Natural killer cell (primary cell): ENCODE results near the gene OR5K3. TPM values are rescaled to one million over a fixed set of nuclear protein-coding genes. Genes with fewer than 3 reads are reported as not detected.

ENCODE experiments used
- ATAC-seq, 3 donors: fragments of 150-1000 bp in 2 of 3; fragments of 200-7000 bp in 1 of 3; cut with Tn5 transposase; 1 replicate in 1 of 3; 2 replicates in 2 of 3; pipeline ENCODE4 v1.10.0; 2021; ENCODE audit warnings: mild to moderate bottlenecking in 2 of 3, moderate library complexity in 2 of 3
- DNase-seq, 2 donors: peaks; one replicate each; pipeline versions ENCODE4 v3.0.0 to v3.0.0-alpha.2; 2013 to 2021; ENCODE audit warnings: mixed read lengths in 1 of 2
- H3K27ac ChIP-seq: one replicate; pipeline ENCODE4 v1.5.1; 2013; ENCODE audit warnings: mild to moderate bottlenecking, low read length
- H3K27me3 ChIP-seq: one replicate; pipeline ENCODE4 v1.6.1; 2013; ENCODE audit warnings: low read length; ENCODE audit not compliant: control insufficient read depth, insufficient read depth
- H3K36me3 ChIP-seq: one replicate; pipeline ENCODE4 v1.6.1; 2013; ENCODE audit warnings: low read length; ENCODE audit not compliant: control insufficient read depth, insufficient read depth
- H3K4me1 ChIP-seq: one replicate; pipeline ENCODE4 v1.6.1; 2013; ENCODE audit warnings: low read length; ENCODE audit not compliant: control insufficient read depth, insufficient read depth
- H3K4me3 ChIP-seq: one replicate; pipeline ENCODE4 v1.5.1; 2013; ENCODE audit warnings: low read length
- H3K9me3 ChIP-seq: one replicate; pipeline ENCODE4 v1.6.1; 2013; ENCODE audit warnings: low read length; ENCODE audit not compliant: control insufficient read depth, insufficient read depth
- H3K27ac Mint-ChIP-seq, 2 donors: one replicate each; pipeline ENCODE4 v1.8.0; 2022; ENCODE audit warnings: mild to moderate bottlenecking in 2 of 2, mixed read lengths in 2 of 2, moderate library complexity in 1 of 2
- H3K27me3 Mint-ChIP-seq, 2 donors: one replicate each; pipeline ENCODE4 v1.8.0; 2022; ENCODE audit warnings: low read depth in 2 of 2, mixed read lengths in 2 of 2
- H3K36me3 Mint-ChIP-seq: one replicate; pipeline ENCODE4 v1.8.0; 2022; ENCODE audit warnings: mixed read lengths
- H3K4me1 Mint-ChIP-seq, 2 donors: one replicate each; pipeline ENCODE4 v1.8.0; 2022; ENCODE audit warnings: mixed read lengths in 2 of 2
- H3K4me3 Mint-ChIP-seq: one replicate; pipeline ENCODE4 v1.8.0; 2022; ENCODE audit warnings: mild to moderate bottlenecking, moderate library complexity, mixed read lengths
- H3K9me3 Mint-ChIP-seq, 2 donors: one replicate each; pipeline ENCODE4 v1.8.0; 2022; ENCODE audit warnings: mixed read lengths in 2 of 2
- WGBS: methylation state at CpG from one replicate; pipeline ENCODE4 v1.1.7; 2013; ENCODE audit warnings: missing lambda C conversion rate; ENCODE audit not compliant: insufficient coverage; 5-methylcytosine and 5-hydroxymethylcytosine counted together
- intact Hi-C: fragments of 100-400 bp; cut with micrococcal nuclease; formaldehyde crosslinking; loops from one replicate; pipeline ENCODE4 v1.14.2; 2022
- total RNA-seq, 4 donors: library from RNA; stranded (reverse); fragments of 120-200 nt in 1 of 4; gene quantifications; one replicate each; pipeline versions ENCODE4 v1.2.3 to v1.2.4, GENCODE V29; 2013 to 2022
- TF ChIP-seq, protein P1 (sequence below): fragments of 200-600 bp; IDR thresholded peaks from one replicate; pipeline ENCODE4 v1.8.0; 2022; ENCODE audit warnings: antibody characterized with exemption

Gene OR5K3, protein sequence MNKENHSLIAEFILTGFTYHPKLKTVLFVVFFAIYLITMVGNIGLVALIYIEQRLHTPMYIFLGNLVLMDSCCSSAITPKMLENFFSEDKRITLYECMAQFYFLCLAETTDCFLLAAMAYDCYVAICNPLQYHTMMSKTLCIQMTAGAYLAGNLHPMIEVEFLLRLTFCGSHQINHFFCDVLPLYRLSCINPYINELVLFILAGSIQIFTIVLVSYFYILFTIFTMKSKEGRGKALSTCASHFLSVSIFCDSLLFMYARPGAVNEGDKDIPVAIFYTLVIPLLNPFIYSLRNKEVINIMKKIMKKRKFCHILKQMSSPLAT
- total RNA-seq: not detected
- total RNA-seq (2013): not detected

GRCh38 chr3:98390366-98390765, at the start of gene OR5K3:
Gene OR5K3, plus strand, starts transcription at chr3:98390666. Its CDS starts 0 bp downstream, at chr3:98390666.
- peaks cover 2% of the 10 kb centered on the region for H3K27me3 ChIP-seq
- no peak within 1 kb of the TSS for H3K4me3 ChIP-seq
- ATAC-seq (no peak), DNase-seq (no peak)
- intact Hi-C loops: no loop called here
- no peaks in the 10 kb centered on the region for H3K9me3 ChIP-seq
- no peaks in the 10 kb centered on the region for H3K36me3 Mint-ChIP-seq
- H3K4me1 Mint-ChIP-seq: no peaks in the 10 kb centered on the region
- no peak within 1 kb of the TSS for H3K27ac Mint-ChIP-seq
- TF ChIP-seq, protein P1, sequence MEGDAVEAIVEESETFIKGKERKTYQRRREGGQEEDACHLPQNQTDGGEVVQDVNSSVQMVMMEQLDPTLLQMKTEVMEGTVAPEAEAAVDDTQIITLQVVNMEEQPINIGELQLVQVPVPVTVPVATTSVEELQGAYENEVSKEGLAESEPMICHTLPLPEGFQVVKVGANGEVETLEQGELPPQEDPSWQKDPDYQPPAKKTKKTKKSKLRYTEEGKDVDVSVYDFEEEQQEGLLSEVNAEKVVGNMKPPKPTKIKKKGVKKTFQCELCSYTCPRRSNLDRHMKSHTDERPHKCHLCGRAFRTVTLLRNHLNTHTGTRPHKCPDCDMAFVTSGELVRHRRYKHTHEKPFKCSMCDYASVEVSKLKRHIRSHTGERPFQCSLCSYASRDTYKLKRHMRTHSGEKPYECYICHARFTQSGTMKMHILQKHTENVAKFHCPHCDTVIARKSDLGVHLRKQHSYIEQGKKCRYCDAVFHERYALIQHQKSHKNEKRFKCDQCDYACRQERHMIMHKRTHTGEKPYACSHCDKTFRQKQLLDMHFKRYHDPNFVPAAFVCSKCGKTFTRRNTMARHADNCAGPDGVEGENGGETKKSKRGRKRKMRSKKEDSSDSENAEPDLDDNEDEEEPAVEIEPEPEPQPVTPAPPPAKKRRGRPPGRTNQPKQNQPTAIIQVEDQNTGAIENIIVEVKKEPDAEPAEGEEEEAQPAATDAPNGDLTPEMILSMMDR: no peak
- H3K27me3 Mint-ChIP-seq: peaks cover 8 to 24% of the 10 kb centered on the region in 2 donors
- H3K4me1 ChIP-seq: no peaks in the 10 kb centered on the region
- no peak within 1 kb of the TSS for H3K4me3 Mint-ChIP-seq
- H3K36me3 ChIP-seq: no peaks in the 10 kb centered on the region
- H3K9me3 Mint-ChIP-seq: no peaks in the 10 kb centered on the region
- H3K27ac ChIP-seq: no peak within 1 kb of the TSS

- H3K36me3 ChIP-seq: no peaks in the 10 kb centered on the region
- no peaks in the 10 kb centered on the region for H3K36me3 Mint-ChIP-seq
- H3K4me3 Mint-ChIP-seq: no peak overlapping the region
- H3K4me1 ChIP-seq: no peaks in the 10 kb centered on the region
- no peak for DNase-seq
- no peak overlapping the region for H3K27ac ChIP-seq
- no peak overlapping the region for H3K27ac Mint-ChIP-seq
- H3K4me1 Mint-ChIP-seq: no peaks in the 10 kb centered on the region
- no peak overlapping the region for H3K4me3 ChIP-seq
- no peaks in the 10 kb centered on the region for H3K9me3 Mint-ChIP-seq
- intact Hi-C loops: no loop called here
- peaks cover 0 to 24% of the 10 kb centered on the region in 2 donors for H3K27me3 Mint-ChIP-seq
- no peak for ATAC-seq
- TF ChIP-seq, protein P1: no peak
- no peaks in the 10 kb centered on the region for H3K27me3 ChIP-seq
- 73% methylated on average over 4 of the region's 6 CpGs for WGBS
- no peaks in the 10 kb centered on the region for H3K9me3 ChIP-seq
These were observed 48.7 kb upstream of the OR5K3 start for GRCh38 chr3:98341758-98342157.

- peaks cover 3 to 18% of the 10 kb centered on the region in 2 donors for H3K27me3 Mint-ChIP-seq
- no peak overlapping the region for H3K27ac Mint-ChIP-seq
- H3K36me3 Mint-ChIP-seq: no peaks in the 10 kb centered on the region
- intact Hi-C loops: no loop called here
- WGBS: 66% methylated on average over 11 of the region's 13 CpGs
- H3K9me3 Mint-ChIP-seq: no peaks in the 10 kb centered on the region
- H3K27ac ChIP-seq: no peak overlapping the region
- no peaks in the 10 kb centered on the region for H3K36me3 ChIP-seq
- no peaks in the 10 kb centered on the region for H3K4me1 ChIP-seq
- H3K4me3 Mint-ChIP-seq: no peak overlapping the region
- H3K9me3 ChIP-seq: no peaks in the 10 kb centered on the region
- no peaks in the 10 kb centered on the region for H3K27me3 ChIP-seq
- TF ChIP-seq, protein P1: peak; percentile 60
- H3K4me3 ChIP-seq: no peak overlapping the region
- H3K4me1 Mint-ChIP-seq: no peaks in the 10 kb centered on the region
- no peak for ATAC-seq
- peak in 1 of 2 donors; percentile 66 for DNase-seq
These were observed 46.6 kb upstream of the OR5K3 start for GRCh38 chr3:98343647-98344507.
